ENCODE measurements around the gene TPD52L2.
A peak's percentile ranks its signal among the peaks of the same experiment; 100 is the strongest.

The TPD52L2 gene

DNA sequence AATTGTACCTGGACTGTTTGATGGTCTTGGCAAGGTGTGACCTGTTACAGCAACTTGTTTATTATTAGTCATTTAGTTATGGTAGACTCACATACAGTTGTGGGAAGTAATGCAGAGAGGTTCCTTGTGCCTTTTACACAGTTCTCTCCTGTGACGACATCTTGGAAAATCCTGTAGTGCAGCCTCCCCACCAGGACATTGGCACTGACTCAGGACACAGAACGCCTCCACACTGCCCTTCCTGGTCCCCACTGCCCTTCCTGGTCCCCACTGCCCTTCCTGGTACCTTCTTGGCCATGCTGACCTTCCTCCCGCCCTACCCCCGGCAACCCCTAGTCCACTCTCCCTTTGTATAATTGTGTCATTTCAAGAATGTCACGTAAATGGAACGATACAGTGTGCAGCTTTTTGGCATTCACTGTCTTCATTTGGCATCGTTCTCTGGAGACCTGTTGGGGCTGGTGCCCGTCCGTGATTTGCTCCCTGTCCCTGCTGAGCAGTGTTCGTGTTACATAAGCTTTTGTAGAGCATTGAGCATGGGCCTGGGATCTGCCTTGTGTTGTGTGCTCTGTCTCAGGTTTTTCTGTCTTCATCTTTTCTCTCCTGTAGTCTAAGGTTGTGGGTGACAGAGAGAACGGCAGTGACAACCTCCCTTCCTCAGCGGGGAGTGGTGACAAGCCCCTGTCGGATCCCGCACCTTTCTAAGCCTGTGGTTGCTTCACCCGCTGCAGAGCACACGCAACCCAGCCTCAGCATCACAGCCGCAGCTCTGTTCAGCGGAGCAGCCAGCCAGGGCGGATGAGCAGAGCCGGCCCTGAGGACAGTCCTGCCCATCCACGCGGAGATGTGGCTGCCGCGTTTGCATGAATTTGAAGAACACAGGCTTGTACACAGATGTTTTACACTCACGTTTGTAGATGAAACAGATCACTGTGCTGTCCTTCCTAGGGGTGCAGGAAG lies 24.5 kb downstream of the TPD52L2 start:
- H3K79me2 ChIP-seq (ENCODE audit: control insufficient read depth, insufficient read depth, low read length) = peaks cover 2% of the 10 kb centered on the region
- no peak overlapping the region for H3K27ac ChIP-seq (ENCODE audit: low read depth, low read length)
- no peak overlapping the region for H2AK5ac ChIP-seq (ENCODE audit: low read length)
- no peak overlapping the region for H3K56ac ChIP-seq (ENCODE audit: low read length)
- H3K4me3 ChIP-seq (ENCODE audit: low read length) = no peak overlapping the region
- DNase-seq = no peak
- WGBS (ENCODE audit: extremely low coverage, insufficient coverage, low lambda C conversion rate) = no CpG with 5 or more reads among the region's 25 CpGs
- H2BK5ac ChIP-seq (ENCODE audit: low read length) = no peak overlapping the region
- peaks cover 2% of the 10 kb centered on the region for H3K4me1 ChIP-seq (ENCODE audit: control insufficient read depth, low read depth, low read length)
- H3K4ac ChIP-seq (ENCODE audit: low read depth, low read length) = no peak overlapping the region
- no peak overlapping the region for H3K18ac ChIP-seq (ENCODE audit: low read length)
- H3K23ac ChIP-seq (ENCODE audit: low read length) = no peak overlapping the region
- no peaks in the 10 kb centered on the region for H3K27me3 ChIP-seq (ENCODE audit: insufficient read depth, low read length, poor library complexity)
- no peak overlapping the region for H4K8ac ChIP-seq (ENCODE audit: low read depth, low read length)
- H3K9ac ChIP-seq (ENCODE audit: low read length) = no peak overlapping the region
- no peak overlapping the region for H3K4me2 ChIP-seq (ENCODE audit: low read length)
- no peak overlapping the region for H2BK15ac ChIP-seq (replicated peaks; ENCODE audit: low read depth)
- H4K5ac ChIP-seq (ENCODE audit: low read length) = no peak overlapping the region
- peaks cover 2% of the 10 kb centered on the region for H3K79me1 ChIP-seq (ENCODE audit: low read length)
- peaks cover 16% of the 10 kb centered on the region for H3K36me3 ChIP-seq (ENCODE audit: control insufficient read depth, insufficient read depth, low read length)
- no peak overlapping the region for H2BK120ac ChIP-seq (ENCODE audit: low read depth, low read length)

DNA sequence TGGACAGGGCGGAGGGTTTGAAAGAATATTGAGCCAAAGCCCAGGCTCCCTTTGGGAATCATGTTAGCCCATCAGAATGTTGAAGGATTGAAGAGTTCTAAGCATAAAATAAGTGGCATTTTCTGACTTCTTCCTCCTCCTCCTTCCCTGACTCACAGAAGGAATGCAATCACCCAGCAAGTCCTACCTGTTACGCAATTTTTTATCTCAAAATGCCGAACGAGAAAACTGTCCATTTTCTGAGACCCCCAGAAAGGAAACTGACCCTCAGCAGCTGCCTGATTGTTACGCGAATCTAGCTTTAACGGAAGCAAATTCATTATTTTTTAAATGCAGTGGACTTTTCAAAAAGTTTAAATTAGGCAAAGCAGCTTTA lies 25.1 kb downstream of the TPD52L2 start:
- Histone ChIP-seq H3K36me3 (ENCODE audit: control insufficient read depth, insufficient read depth, low read length) (peaks cover 13% of the 10 kb centered on the region), H2AK5ac (ENCODE audit: low read length) (no peak overlapping the region), H3K79me2 (ENCODE audit: control insufficient read depth, insufficient read depth, low read length) (no peaks in the 10 kb centered on the region), H2BK5ac (ENCODE audit: low read length) (no peak overlapping the region), H3K4me2 (ENCODE audit: low read length) (no peak overlapping the region), H3K18ac (ENCODE audit: low read length) (no peak overlapping the region), H3K4me1 (ENCODE audit: control insufficient read depth, low read depth, low read length) (peaks cover 2% of the 10 kb centered on the region), H2BK120ac (ENCODE audit: low read depth, low read length) (no peak overlapping the region), H2BK15ac (replicated peaks; ENCODE audit: low read depth) (no peak overlapping the region), H3K9ac (ENCODE audit: low read length) (no peak overlapping the region), H3K27me3 (ENCODE audit: insufficient read depth, low read length, poor library complexity) (no peaks in the 10 kb centered on the region), H3K56ac (ENCODE audit: low read length) (no peak overlapping the region), H3K4me3 (ENCODE audit: low read length) (no peak overlapping the region), H4K8ac (ENCODE audit: low read depth, low read length) (no peak overlapping the region), H3K27ac (ENCODE audit: low read depth, low read length) (no peak overlapping the region), H4K5ac (ENCODE audit: low read length) (no peak overlapping the region), H3K79me1 (ENCODE audit: low read length) (peaks cover 2% of the 10 kb centered on the region), H3K4ac (ENCODE audit: low read depth, low read length) (no peak overlapping the region), H3K23ac (ENCODE audit: low read length) (no peak overlapping the region)
- no CpG with 5 or more reads among the region's 7 CpGs for WGBS (ENCODE audit: extremely low coverage, insufficient coverage, low lambda C conversion rate)
- no peak for DNase-seq

DNA sequence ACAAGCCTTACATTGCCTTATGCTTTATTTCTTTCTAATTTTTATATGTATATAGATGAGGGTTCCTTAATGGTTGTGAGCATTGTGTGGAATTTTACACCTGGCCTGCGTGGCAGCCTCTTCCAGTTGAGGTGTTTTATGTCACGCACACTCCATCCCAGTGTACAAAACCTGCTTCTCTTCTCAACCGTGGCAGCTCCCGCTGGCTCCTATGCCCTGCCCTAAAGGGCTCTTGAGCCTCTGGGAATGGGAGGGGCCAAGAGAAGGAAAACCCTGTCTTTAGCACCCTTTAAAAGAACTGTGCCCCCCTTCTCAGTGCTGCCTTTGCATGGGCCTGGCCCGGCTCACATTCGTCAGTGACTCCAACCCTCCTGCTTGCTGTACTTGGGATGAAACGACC lies 25.5 kb downstream of the TPD52L2 start:
- no peak overlapping the region for H3K4ac ChIP-seq (ENCODE audit: low read depth, low read length)
- H4K5ac ChIP-seq (ENCODE audit: low read length) = no peak overlapping the region
- H3K18ac ChIP-seq (ENCODE audit: low read length) = no peak overlapping the region
- no peaks in the 10 kb centered on the region for H3K79me2 ChIP-seq (ENCODE audit: control insufficient read depth, insufficient read depth, low read length)
- H3K79me1 ChIP-seq (ENCODE audit: low read length) = peaks cover under 1% of the 10 kb centered on the region
- no peak overlapping the region for H3K4me2 ChIP-seq (ENCODE audit: low read length)
- H3K36me3 ChIP-seq (ENCODE audit: control insufficient read depth, insufficient read depth, low read length) = peaks cover 9% of the 10 kb centered on the region
- no peak overlapping the region for H2BK15ac ChIP-seq (replicated peaks; ENCODE audit: low read depth)
- H2AK5ac ChIP-seq (ENCODE audit: low read length) = no peak overlapping the region
- no peak overlapping the region for H2BK5ac ChIP-seq (ENCODE audit: low read length)
- H3K23ac ChIP-seq (ENCODE audit: low read length) = no peak overlapping the region
- no peak overlapping the region for H2BK120ac ChIP-seq (ENCODE audit: low read depth, low read length)
- no peak overlapping the region for H3K9ac ChIP-seq (ENCODE audit: low read length)
- WGBS (ENCODE audit: extremely low coverage, insufficient coverage, low lambda C conversion rate) = no CpG with 5 or more reads among the region's 7 CpGs
- DNase-seq = no peak
- H3K27ac ChIP-seq (ENCODE audit: low read depth, low read length) = no peak overlapping the region
- H3K27me3 ChIP-seq (ENCODE audit: insufficient read depth, low read length, poor library complexity) = no peaks in the 10 kb centered on the region
- H3K4me3 ChIP-seq (ENCODE audit: low read length) = no peak overlapping the region
- no peak overlapping the region for H3K56ac ChIP-seq (ENCODE audit: low read length)
- H4K8ac ChIP-seq (ENCODE audit: low read depth, low read length) = no peak overlapping the region
- H3K4me1 ChIP-seq (ENCODE audit: control insufficient read depth, low read depth, low read length) = peaks cover 2% of the 10 kb centered on the region

DNA sequence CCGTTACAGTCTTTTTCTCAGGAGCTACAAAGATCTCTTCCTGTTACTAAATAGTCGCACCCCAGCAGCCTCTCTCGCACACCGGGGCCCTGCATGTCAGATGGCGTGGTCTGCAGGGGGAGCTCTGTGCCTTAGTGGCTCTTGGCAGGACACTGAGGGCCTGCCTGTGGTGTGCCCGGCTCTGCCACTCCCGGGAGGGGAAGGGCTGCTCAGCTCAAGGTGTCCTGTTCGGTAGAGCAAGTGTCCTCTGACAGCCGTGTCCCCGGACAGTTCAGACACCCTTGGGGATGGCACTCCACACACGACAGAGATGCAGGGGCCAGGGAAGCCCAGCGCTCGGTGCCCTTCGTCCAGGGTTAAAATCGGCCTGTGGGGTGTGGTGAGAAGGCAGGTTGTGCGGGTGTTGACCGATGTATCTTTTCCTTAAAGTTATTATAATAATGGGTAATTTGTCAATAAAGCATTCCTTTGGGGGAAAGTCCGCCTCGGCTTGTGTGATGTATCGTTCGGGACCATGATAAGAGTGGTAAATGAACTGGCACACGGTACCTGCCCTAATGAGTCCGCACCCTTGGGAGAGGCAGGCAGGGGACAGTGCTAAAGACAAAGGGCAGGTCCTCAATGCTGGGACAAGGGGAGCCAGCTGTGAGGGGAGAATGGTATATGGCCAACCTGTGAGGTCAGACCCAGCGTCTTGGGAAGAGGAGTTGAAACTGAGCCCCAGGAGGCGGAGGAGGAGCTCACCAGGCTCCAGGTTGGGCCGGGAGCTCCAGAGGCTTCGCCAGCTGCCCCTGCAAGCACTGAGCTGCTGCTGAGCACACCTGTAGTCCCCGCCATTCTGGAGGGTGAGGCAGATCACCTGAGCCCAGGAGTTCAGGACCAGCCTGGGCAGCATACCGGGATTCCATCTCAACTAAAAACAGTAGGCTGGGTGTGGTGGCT lies 26.3 kb downstream of the TPD52L2 start:
- no peak overlapping the region for H3K4me2 ChIP-seq (ENCODE audit: low read length)
- no peak overlapping the region for H4K5ac ChIP-seq (ENCODE audit: low read length)
- peaks cover 9% of the 10 kb centered on the region for H3K36me3 ChIP-seq (ENCODE audit: control insufficient read depth, insufficient read depth, low read length)
- H3K27me3 ChIP-seq (ENCODE audit: insufficient read depth, low read length, poor library complexity) = no peaks in the 10 kb centered on the region
- H3K27ac ChIP-seq (ENCODE audit: low read depth, low read length) = no peak overlapping the region
- WGBS (ENCODE audit: extremely low coverage, insufficient coverage, low lambda C conversion rate) = no CpG with 5 or more reads among the region's 29 CpGs
- no peak overlapping the region for H2AK5ac ChIP-seq (ENCODE audit: low read length)
- peaks cover under 1% of the 10 kb centered on the region for H3K79me1 ChIP-seq (ENCODE audit: low read length)
- no peak overlapping the region for H3K18ac ChIP-seq (ENCODE audit: low read length)
- peak; percentile 13 for DNase-seq
- no peak overlapping the region for H3K9ac ChIP-seq (ENCODE audit: low read length)
- no peak overlapping the region for H3K4ac ChIP-seq (ENCODE audit: low read depth, low read length)
- peaks cover 6% of the 10 kb centered on the region for H3K4me1 ChIP-seq (ENCODE audit: control insufficient read depth, low read depth, low read length)
- no peak overlapping the region for H3K23ac ChIP-seq (ENCODE audit: low read length)
- H4K8ac ChIP-seq (ENCODE audit: low read depth, low read length) = no peak overlapping the region
- no peak overlapping the region for H3K4me3 ChIP-seq (ENCODE audit: low read length)
- H2BK15ac ChIP-seq (replicated peaks; ENCODE audit: low read depth) = no peak overlapping the region
- H3K56ac ChIP-seq (ENCODE audit: low read length) = no peak overlapping the region
- no peak overlapping the region for H2BK5ac ChIP-seq (ENCODE audit: low read length)
- H3K79me2 ChIP-seq (ENCODE audit: control insufficient read depth, insufficient read depth, low read length) = peaks cover 3% of the 10 kb centered on the region
- H2BK120ac ChIP-seq (ENCODE audit: low read depth, low read length) = no peak overlapping the region

DNA sequence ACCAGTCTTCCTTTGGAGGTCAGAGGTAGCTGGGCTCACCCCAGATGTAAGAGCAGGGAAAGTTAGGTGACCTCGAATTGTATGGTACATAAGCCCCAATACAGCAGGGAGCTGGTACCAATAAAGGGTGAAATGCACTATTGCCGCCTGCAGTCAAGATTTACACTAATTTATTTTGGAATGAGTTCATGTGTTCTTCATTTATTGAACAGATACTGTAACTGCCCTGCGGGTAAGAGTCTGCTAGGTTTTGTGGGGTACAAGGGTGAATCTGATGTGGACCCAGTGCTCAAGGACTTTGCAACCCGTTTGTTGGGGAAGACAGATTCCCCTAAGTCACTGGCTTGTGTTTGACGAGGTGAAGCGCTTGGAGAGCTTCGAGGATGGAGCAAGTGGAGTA lies 27.3 kb downstream of the TPD52L2 start:
- H3K4me2 ChIP-seq (ENCODE audit: low read length) = no peak overlapping the region
- peaks cover 9% of the 10 kb centered on the region for H3K36me3 ChIP-seq (ENCODE audit: control insufficient read depth, insufficient read depth, low read length)
- H3K23ac ChIP-seq (ENCODE audit: low read length) = no peak overlapping the region
- H2BK120ac ChIP-seq (ENCODE audit: low read depth, low read length) = no peak overlapping the region
- no peak overlapping the region for H3K18ac ChIP-seq (ENCODE audit: low read length)
- no peak overlapping the region for H2BK15ac ChIP-seq (replicated peaks; ENCODE audit: low read depth)
- H3K4me1 ChIP-seq (ENCODE audit: control insufficient read depth, low read depth, low read length) = peaks cover 8% of the 10 kb centered on the region
- H3K4ac ChIP-seq (ENCODE audit: low read depth, low read length) = no peak overlapping the region
- no peak overlapping the region for H4K5ac ChIP-seq (ENCODE audit: low read length)
- no peak overlapping the region for H3K9ac ChIP-seq (ENCODE audit: low read length)
- DNase-seq = no peak
- H3K79me2 ChIP-seq (ENCODE audit: control insufficient read depth, insufficient read depth, low read length) = peaks cover 9% of the 10 kb centered on the region
- H4K8ac ChIP-seq (ENCODE audit: low read depth, low read length) = no peak overlapping the region
- no peak overlapping the region for H2BK5ac ChIP-seq (ENCODE audit: low read length)
- no peak overlapping the region for H3K56ac ChIP-seq (ENCODE audit: low read length)
- no peak overlapping the region for H3K4me3 ChIP-seq (ENCODE audit: low read length)
- no peaks in the 10 kb centered on the region for H3K27me3 ChIP-seq (ENCODE audit: insufficient read depth, low read length, poor library complexity)
- H3K27ac ChIP-seq (ENCODE audit: low read depth, low read length) = no peak overlapping the region
- no CpG with 5 or more reads among the region's 7 CpGs for WGBS (ENCODE audit: extremely low coverage, insufficient coverage, low lambda C conversion rate)
- H3K79me1 ChIP-seq (ENCODE audit: low read length) = peaks cover 5% of the 10 kb centered on the region
- no peak overlapping the region for H2AK5ac ChIP-seq (ENCODE audit: low read length)

All from mesendoderm (in vitro differentiated cells).